K562 (cell line): ENCODE results near the gene CA6. TPM values are rescaled to one million over a fixed set of nuclear protein-coding genes. Genes with fewer than 3 reads are reported as not detected.

ENCODE experiments used
- CHD2 ChIP-seq: IDR thresholded peaks from 2 replicates; pipeline ENCODE4 v1.6.1; 2011; ENCODE audit warnings: low read depth, low read length
- ESRRA ChIP-seq: fragments of 450-650 bp; IDR thresholded peaks from 2 replicates; pipeline ENCODE4 v1.6.1; 2014; ENCODE audit warnings: low read depth, mild to moderate bottlenecking, moderate library complexity, borderline replicate concordance
- GTF2B ChIP-seq: IDR thresholded peaks from 2 replicates; pipeline ENCODE4 v1.6.1; 2011; ENCODE audit not compliant: insufficient read length; ENCODE audit errors: extremely low read depth
- HDAC3 ChIP-seq: fragments of 450-650 bp; IDR thresholded peaks from 2 replicates; pipeline ENCODE4 v1.6.1; 2018; ENCODE audit warnings: borderline replicate concordance, mild to moderate bottlenecking, moderate library complexity; ENCODE audit not compliant: partially characterized antibody
- HDAC6 ChIP-seq: IDR thresholded peaks from 2 replicates; pipeline ENCODE4 v1.6.1; 2012; ENCODE audit warnings: low read depth, mild to moderate bottlenecking, control low read depth, inconsistent platforms, low read length, moderate library complexity
- HEY1 ChIP-seq: fragments of 250-450 bp; sonication (Bioruptor Pico); IDR thresholded peaks from 2 replicates; pipeline ENCODE4 v1.5.0; 2020; ENCODE audit warnings: mild to moderate bottlenecking, moderate library complexity, borderline replicate concordance
- IRF1 ChIP-seq: sonication (generic); formaldehyde crosslinking; IDR thresholded peaks from 2 replicates; pipeline ENCODE4 v1.8.0; 2022; ENCODE audit warnings: missing genetic modification reagents, mild to moderate bottlenecking, borderline replicate concordance
- JUNB ChIP-seq: fragments of 450-650 bp; formaldehyde crosslinking; conservative IDR thresholded peaks from 2 replicates; pipeline ENCODE4 v1.4.0; 2020; ENCODE audit warnings: mild to moderate bottlenecking
- TCF3 ChIP-seq: sonication (generic); formaldehyde crosslinking; IDR thresholded peaks from 2 replicates; pipeline ENCODE4 v1.4.0; 2020; ENCODE audit warnings: mild to moderate bottlenecking, missing genetic modification reagents
- TEAD1 ChIP-seq, 2 experiments: fragments of 450-650 bp in 1 of 2; sonication (generic) in 1 of 2; formaldehyde crosslinking; IDR thresholded peaks; 2 replicates each; pipeline versions ENCODE4 v1.4.0 to v1.8.0; 2020 to 2022; ENCODE audit warnings: mild to moderate bottlenecking in 2 of 2, missing genetic modification reagents in 1 of 2
- TEAD4 ChIP-seq, 2 experiments: sonication (generic) in 1 of 2; formaldehyde crosslinking in 1 of 2; IDR thresholded peaks; 2 replicates each; pipeline versions ENCODE4 v1.6.1 to v1.8.0; 2012 to 2022; ENCODE audit warnings: borderline replicate concordance in 1 of 2, inconsistent platforms in 1 of 2, low read length in 1 of 2, mild to moderate bottlenecking in 1 of 2, missing genetic modification reagents in 1 of 2
- TOE1 ChIP-seq, 2 experiments: fragments of 450-650 bp in 1 of 2; sonication (generic) in 1 of 2; formaldehyde crosslinking in 1 of 2; IDR thresholded peaks; 2 replicates each; pipeline versions ENCODE4 v1.7.1 to v1.8.0; 2016 to 2022; ENCODE audit warnings: borderline replicate concordance in 2 of 2, mild to moderate bottlenecking in 2 of 2, antibody characterized with exemption in 1 of 2, inconsistent platforms in 1 of 2, low read depth in 1 of 2, missing genetic modification reagents in 1 of 2, moderate library complexity in 1 of 2
- TRIM24 ChIP-seq, 2 experiments: fragments of 450-650 bp; IDR thresholded peaks; 2 replicates each; pipeline ENCODE4 v1.6.1; 2016
- XRCC4 ChIP-seq: IDR thresholded peaks from one replicate; pipeline ENCODE4 v1.6.1; 2011; ENCODE audit not compliant: insufficient read depth, insufficient read length; ENCODE audit errors: extremely low read depth
- ZNF12 ChIP-seq: sonication (generic); formaldehyde crosslinking; IDR thresholded peaks from 2 replicates; pipeline ENCODE4 v1.4.0; 2020; ENCODE audit warnings: mild to moderate bottlenecking, missing genetic modification reagents
- ZNF146 ChIP-seq: IDR thresholded peaks from one replicate; pipeline ENCODE4 v1.6.1; 2018; ENCODE audit warnings: missing compliant biosample characterization; ENCODE audit not compliant: unreplicated experiment
- ZNF347 ChIP-seq: fragments of 450-650 bp; formaldehyde crosslinking; IDR thresholded peaks from 2 replicates; pipeline ENCODE4 v1.4.0; 2020; ENCODE audit warnings: low read depth, mild to moderate bottlenecking, moderate library complexity
- ZNF717 ChIP-seq: fragments of 250-450 bp; sonication (Bioruptor Pico); IDR thresholded peaks from 2 replicates; pipeline ENCODE4 v1.5.0; 2021
- ZNF740 ChIP-seq, 3 experiments: fragments of 200-800 bp in 1 of 3; sonication (Bioruptor generic) in 1 of 3; sonication (generic) in 1 of 3; formaldehyde crosslinking in 1 of 3; IDR thresholded peaks; 2 replicates each; pipeline versions ENCODE4 v1.6.1 to v1.8.0; 2016 to 2022; ENCODE audit warnings: mild to moderate bottlenecking in 2 of 3, missing compliant biosample characterization in 2 of 3, missing genetic modification characterization in 2 of 3, missing genetic modification reagents in 1 of 3
- polyA plus RNA-seq, 8 experiments: library from polyadenylated mRNA; depleted of rRNA in 4 of 8; stranded (reverse) in 5 of 8; unstranded in 3 of 8; fragments of >200 nt; fragmentation: Nextera tagmentation in 2 of 8; fragmentation: Illumina TruSeq in 1 of 8; extraction: Ambion mirVana in 2 of 8; extraction: Trizol in 1 of 8; gene quantifications; 2 replicates each; pipeline versions ENCODE4 v1.2.1 to v1.2.3, GENCODE V29; 2011 to 2014; ENCODE audit warnings: inconsistent platforms in 1 of 8, missing spikeins in 1 of 8
- total RNA-seq, 7 experiments: library from RNA; depleted of rRNA in 6 of 7; stranded (reverse); fragments of >200 nt in 6 of 7; fragmentation: Illumina TruSeq in 2 of 7; extraction: Trizol in 2 of 7; gene quantifications; 2 replicates each; pipeline versions ENCODE4 v1.2.1 to v1.2.3, GENCODE V29; 2011 to 2021; ENCODE audit warnings: low replicate concordance in 1 of 7
- TF ChIP-seq, protein P1 (sequence below), 2 experiments: fragments of 450-650 bp; IDR thresholded peaks; 2 replicates each; pipeline ENCODE4 v1.6.1; 2018; ENCODE audit warnings: mild to moderate bottlenecking in 2 of 2, low read depth in 1 of 2; ENCODE audit not compliant: partially characterized antibody in 2 of 2

CA6 gene
- total and polyA plus RNA-seq, 9 of the 15 experiments (the other 6 are each of a cell fraction or from before 2014, with no cell fraction given) = not detected

DNA sequence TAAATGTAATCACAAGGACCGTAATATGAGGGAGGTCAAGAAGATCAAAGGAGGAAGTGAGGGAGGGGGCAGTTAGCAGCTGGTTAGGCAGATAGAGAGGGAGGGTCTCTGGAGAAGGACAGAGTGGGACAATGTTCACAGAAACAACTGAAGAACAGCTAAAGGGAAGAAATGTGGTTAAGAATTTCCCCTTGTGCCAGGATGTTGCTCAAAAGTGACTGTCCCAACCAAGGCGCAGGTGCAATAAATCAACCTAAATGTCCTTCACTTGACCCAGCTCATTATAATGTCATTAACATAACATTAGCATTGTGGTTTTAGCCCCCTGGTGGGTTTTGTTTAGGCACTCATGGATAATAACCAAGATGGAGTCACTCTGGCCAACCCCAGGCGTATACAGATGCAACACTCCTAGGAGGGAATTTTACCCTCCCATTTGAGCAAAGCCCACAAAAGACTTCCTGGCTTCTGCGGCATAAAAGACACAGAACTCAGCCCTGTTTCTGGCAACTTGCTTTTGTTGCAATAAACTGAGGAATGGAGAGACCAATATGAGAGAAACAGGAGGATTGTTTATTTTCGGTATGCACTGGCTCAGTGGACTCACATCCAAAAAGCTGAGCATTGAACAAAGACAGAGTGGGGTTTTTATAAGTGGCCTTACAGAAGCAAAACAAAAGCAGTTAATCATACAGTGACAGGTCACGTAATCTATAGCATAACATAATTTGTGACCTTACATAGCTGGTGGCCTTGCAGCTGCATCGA, 7.3 kb upstream of the CA6 start (continued):
- TF ChIP-seq TEAD4 (IDR thresholded peaks at IDR 0.05; ENCODE audit: low read length) (no peak), TEAD4 (CRISPR knock-in tag; IDR thresholded peaks at IDR 0.05; ENCODE audit: borderline replicate concordance) (no peak), TOE1 (IDR thresholded peaks at IDR 0.05; ENCODE audit: borderline replicate concordance) (no peak), TOE1 (CRISPR knock-in tag; IDR thresholded peaks at IDR 0.05; ENCODE audit: borderline replicate concordance, low read depth) (no peak), XRCC4 (no peak), ZNF146 (CRISPR knock-in tag) (no peak), GTF2B (no peak), ZNF347 (no peak), IRF1 (CRISPR knock-in tag) (no peak), TEAD1 (CRISPR knock-in tag; IDR thresholded peaks at IDR 0.05) (peak in 1 of 2 experiments; percentile 57; a peak in 1 of 4 replicates), HDAC6 (no peak), TRIM24 (IDR thresholded peaks at IDR 0.05) (no peak), ZNF717 (CRISPR knock-in tag) (no peak), ESRRA (no peak), CHD2 (no peak), ZNF740 (CRISPR knock-in tag; IDR thresholded peaks at IDR 0.05) (no peak), ZNF740 (tag; IDR thresholded peaks at IDR 0.05) (peak in 1 of 2 experiments; percentile 31; a peak in 1 of 4 replicates), HDAC3 (no peak), JUNB (CRISPR knock-in tag) (no peak), ZNF12 (CRISPR knock-in tag) (no peak), TCF3 (CRISPR knock-in tag) (no peak), HEY1 (CRISPR knock-in tag) (no peak)
- TF ChIP-seq, protein P1, sequence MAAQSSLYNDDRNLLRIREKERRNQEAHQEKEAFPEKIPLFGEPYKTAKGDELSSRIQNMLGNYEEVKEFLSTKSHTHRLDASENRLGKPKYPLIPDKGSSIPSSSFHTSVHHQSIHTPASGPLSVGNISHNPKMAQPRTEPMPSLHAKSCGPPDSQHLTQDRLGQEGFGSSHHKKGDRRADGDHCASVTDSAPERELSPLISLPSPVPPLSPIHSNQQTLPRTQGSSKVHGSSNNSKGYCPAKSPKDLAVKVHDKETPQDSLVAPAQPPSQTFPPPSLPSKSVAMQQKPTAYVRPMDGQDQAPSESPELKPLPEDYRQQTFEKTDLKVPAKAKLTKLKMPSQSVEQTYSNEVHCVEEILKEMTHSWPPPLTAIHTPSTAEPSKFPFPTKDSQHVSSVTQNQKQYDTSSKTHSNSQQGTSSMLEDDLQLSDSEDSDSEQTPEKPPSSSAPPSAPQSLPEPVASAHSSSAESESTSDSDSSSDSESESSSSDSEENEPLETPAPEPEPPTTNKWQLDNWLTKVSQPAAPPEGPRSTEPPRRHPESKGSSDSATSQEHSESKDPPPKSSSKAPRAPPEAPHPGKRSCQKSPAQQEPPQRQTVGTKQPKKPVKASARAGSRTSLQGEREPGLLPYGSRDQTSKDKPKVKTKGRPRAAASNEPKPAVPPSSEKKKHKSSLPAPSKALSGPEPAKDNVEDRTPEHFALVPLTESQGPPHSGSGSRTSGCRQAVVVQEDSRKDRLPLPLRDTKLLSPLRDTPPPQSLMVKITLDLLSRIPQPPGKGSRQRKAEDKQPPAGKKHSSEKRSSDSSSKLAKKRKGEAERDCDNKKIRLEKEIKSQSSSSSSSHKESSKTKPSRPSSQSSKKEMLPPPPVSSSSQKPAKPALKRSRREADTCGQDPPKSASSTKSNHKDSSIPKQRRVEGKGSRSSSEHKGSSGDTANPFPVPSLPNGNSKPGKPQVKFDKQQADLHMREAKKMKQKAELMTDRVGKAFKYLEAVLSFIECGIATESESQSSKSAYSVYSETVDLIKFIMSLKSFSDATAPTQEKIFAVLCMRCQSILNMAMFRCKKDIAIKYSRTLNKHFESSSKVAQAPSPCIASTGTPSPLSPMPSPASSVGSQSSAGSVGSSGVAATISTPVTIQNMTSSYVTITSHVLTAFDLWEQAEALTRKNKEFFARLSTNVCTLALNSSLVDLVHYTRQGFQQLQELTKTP (IDR thresholded peaks at IDR 0.05; ENCODE audit: low read depth in 1 of 2, partially characterized antibody in 2 of 2) = no peak
